ENCODE data around the gene FLRT1.

FLRT1 gene

DNA sequence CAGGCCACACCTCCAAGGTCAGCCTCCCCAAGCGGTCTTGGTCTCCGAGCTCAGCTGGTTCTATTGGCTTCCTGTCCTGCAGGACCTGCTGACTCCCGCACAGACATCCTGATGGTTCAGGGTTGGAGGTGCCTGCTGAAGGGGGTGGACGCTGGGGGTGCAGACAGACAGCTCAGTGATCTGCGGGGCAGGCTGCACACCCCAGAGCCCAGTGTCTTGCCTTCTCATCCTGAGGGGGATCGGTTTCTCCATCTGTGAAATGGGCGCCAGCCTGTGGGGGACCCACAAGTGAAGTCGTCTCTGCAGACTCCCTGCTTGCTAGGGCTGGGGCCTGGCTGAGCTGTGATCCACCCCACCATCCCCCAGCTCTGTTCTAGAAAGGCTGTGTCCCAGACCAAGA lies 13.8 kb downstream of the FLRT1 start:
- no peak for DNase-seq

DNA sequence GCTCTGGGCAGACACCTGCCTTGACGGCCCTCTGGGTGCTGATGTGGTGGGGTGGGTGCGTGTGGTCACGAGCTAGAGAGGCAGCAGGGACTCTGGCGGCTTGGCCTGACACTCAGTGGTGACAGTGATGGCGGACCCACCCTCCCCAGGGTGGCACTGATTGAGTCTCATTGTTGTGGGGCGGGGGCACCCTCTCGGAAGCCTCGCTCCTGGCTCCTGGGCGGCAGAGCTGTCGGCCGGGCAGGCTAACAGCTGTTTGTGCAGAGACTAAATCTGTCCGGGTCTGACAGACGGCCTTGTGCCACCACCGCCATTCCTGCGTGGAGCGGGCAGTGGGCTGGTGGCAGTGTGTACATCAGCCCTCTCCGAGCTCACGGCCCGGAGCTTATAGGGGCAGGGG lies 15.6 kb downstream of the FLRT1 start:
- no peak for DNase-seq

DNA sequence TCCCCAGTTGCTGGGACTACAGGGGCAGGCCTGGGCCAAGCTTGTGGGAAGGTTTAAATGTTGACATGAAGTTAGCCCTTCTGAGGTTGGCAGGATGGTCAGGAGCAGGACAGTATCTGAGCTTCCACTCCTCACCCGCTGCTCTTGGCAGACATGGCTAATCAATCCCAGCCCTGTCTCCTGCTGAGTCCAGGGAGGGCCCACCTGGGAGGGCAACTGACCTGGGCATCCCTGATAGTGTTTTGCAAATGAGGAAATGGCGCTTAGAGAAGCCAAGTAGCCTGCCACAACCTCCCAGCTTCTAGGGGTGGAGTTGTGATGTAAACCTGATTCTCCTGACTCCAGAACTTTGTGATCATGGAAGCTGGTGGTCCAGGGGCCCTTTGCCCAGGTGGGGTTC lies 16.7 kb downstream of the FLRT1 start:
- no peak for DNase-seq

DNA sequence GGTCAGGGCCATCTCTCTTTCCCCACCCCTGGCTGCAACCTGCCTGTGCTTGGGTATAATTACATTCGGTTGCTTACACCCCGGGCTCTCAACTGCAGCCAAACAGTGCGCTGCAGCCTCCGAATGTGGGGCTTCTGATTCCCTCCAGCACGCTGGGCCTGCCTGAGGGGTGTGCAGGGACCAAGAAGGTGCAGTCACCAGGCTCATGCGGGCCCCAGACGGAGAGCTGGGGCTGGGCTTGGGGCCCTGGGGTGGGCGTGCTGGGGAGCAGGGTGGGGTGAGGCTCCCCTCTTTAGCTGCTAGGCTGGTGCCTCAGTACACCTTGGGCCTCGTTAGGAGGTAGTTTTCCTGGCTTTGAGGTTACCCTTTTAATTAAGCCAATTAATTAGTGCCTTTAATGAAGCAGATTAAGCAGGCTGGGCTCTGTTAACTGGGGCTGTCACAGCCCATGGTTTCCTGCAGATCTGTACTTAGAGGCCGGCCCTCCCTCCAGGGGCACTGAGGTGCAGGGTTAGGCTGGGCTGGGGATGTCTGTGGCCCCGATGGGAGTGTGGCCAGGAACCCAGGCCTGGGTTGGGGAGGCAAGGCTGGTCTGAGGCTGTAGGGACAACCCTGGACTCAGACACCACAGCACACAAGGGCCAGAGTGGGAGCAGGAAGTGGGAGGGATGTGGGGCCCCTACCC lies 17.3 kb downstream of the FLRT1 start:
- no peak for DNase-seq

DNA sequence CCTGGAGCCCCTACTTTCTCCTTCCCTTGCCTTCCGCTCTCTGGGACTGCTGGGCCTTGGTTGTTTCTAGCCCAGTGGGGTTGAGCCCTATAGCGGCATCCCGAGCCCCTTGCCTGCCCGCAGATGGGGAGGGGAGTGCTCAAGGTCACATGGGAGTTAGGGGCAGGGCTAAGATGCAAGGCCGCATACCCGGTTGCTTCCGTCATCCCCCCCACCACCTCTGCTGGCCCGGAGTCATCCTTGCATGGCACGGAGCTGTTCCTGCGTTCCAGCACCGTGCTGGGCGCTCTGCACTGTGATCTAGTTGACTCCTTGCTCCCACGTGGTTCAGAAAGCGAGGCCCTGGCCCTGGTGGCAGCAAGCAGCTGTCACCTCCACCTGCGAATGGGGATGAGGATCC lies 18.0 kb downstream of the FLRT1 start:
- DNase-seq = no peak

DNA sequence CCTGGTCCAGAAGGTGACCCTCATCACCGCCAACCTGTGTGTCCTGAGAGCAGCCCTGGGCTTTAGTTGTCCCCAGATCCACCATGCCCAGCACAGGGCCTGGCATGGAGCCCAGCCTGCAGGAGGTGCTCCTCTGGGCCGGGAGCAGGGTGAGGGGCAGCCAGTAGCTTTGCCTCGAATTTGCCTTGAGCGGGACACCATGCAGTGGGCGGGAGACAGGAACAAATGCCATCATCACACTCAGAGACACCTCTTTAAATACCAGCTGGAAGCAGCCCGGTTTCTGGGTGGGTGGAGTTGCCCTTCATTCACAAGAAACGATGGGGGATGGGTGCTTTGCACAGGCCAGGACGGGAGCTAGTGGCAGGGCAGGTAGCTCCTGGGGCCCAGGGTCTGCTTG lies 19.3 kb downstream of the FLRT1 start:
- no peak for DNase-seq

DNA sequence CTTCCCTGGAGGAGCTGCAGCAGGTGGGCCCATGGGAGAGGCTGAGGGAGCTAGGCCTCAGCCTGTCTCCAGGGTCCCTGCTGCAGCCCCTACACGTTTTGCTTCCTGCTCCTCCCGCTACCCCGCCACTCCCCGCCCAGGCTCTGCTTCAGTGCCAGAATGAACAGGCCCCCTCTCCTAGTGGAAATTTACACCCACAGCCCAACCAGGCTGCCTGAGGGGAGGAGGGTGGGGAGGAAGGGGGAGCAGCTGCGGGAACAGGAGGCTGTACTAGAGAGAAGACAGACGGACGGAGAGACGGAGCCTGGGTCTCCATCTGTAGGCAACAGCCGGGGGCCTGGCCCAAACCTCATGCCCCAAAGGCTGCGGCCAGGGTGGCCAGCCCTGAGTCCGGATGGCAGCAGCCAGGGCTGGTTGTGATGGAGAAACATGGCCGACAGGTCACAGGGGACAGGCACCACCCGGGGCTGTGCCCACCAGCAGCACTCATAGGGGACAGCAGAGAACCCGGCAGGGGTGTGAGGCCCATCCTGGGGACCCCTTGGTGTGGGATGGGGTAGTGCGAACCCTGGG lies 20.6 kb downstream of the FLRT1 start:
- DNase-seq = no peak

DNA sequence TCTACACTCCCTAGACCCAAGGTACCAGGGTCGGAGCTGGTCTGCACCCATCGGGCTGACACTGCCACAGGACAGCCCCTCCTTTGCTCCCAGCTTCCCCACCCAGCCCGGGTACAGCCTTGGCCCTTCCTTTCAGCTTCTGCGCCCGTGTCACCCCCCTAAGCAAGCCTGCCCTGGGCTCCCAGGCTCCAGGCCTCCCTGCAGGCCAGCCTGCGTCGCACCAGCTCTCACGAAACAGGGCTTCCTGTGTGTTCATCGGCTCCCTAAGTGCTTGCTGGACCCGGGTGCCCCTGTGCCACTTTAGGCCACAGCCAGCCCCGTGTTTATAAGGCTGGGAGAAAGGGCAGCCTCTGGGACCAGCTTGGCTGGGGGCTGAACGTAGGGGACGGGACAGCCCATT lies 21.1 kb downstream of the FLRT1 start:
- DNase-seq = no peak

DNA sequence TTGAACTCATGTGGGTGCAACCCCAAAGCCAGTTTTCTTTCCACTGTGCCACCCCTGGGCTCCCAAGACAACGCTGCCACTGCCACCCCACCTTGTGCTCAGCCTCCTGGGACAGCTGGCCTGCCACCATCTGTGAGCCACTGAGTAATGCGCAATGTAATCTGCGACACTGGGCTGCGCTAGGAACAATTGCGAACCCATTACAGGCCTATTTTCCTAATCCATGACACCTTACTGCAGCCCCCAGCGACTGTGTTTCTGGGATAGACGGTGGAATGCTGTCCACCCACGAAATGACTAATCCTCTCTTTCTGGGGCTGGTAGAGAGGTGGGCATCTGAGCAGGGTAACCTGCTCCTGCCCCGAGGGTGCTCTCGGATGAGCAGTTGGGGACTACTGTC lies 22.2 kb downstream of the FLRT1 start:
- no peak for DNase-seq

DNA sequence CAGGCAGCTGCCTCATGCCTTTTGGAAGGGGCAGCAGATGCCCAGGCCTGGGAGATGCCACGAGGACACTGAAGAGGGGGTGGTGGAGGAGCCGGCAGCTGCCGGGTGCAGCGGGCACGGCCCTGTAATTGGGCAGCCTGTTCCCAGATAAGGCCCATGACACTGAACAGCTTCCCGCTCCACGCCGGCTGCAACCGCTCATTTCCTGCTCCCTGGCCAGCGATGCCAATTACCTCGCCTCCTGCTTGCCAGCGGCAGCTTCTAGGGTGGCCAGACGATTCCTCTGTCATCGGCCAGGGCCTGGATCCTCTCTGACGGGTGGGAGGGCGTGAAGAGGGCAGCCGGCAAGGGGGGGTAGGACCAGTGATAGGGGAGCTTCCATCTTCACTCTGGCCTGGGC lies 22.8 kb downstream of the FLRT1 start:
- DNase-seq = no peak

DNA sequence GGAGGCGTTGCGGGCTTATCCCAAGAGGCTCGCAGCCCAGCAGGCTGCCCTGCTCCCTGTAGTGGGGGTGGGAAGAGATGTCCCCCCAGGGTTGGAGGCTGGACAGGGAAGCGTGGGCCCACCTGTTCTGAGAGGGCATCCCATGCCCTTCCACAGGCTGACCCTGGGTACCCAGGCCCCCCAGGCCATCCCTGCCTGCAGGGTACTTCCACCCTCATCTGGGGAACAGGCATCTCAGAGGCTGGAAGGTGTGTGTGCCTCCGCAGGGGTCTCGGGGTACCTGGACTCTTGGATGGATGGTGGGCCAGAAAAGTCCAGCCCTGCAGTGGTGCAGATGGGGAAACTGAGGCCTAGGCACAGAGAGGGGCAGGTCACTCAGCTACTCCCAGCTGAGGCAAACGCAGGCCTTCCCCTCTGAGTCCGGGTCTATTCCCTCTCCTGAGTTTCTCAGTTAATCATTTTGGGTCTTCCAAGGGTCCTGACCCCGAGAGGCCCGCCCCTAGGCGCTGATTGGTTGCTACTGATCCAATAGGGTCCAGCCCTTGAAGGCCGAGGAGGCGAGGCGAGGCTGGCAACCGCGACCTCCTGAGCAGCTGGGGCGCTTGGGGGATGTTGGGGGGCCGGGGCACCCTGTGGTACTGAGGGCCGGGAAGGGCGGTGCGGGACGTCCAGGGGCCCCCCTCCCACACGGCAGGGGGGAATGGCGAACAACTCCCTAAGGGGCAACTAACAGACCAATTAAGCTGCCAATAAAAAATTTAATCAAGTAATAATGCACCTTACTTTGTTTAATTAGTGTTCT lies 23.8 kb downstream of the FLRT1 start:
- DNase-seq = no peak

DNA sequence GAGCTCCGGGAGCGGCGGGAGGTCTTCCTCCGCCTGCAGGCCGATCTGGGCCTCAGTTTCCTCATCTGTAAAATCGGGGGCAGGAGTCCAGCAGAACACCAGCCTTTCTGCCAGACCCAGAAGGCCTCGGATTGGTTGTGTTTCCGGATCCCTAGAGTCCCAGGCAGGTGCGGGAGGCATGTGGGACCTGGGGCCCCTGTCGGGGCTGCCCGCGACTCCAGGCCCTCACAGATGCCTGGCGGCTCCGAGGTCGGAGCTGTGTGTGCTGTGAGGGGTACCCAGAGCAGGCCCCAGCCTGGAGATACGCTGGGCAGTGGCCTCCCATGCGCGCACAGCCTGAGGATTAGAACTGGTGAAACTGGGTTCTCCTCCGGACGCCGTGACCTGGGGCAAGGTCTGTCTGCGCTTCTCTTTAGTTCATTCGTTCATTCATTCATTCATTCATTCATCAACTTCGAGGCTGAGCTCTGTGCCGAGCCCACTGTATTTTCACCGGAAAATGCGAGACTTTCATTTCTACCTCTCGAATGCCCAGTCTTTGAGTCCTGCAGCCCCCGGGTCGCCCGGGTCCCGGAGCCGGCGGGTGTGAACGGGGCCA lies 24.6 kb downstream of the FLRT1 start:
- no peak for DNase-seq

DNA sequence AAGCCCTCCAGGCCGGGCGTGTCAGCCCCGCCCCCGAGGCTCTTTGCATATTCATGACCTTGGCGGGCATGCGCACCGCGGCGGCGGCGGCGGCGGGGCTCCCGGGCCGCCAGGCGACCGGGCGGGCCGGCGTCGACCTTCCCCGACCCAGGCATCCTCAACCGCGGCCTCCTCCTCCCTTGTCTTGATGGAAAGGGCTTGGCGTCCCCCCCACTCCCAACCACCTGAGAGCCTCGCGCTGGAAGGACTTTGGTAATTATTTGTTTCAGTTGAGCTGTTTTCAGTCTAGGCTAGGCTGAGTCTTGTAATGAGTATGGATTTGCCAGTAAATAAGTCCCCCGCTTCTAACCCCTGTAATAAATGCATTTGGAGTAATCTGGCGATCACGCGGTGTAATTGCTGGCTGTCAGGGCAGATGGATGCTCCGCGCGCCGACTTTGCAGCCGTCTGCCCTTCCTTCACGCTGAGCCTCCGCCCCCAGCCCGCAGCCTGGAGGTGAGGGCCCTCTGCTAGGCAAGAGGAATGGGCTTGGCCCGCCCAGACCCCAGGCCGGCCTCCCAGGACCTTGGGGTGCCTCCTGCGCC lies 25.2 kb downstream of the FLRT1 start:
- no peak for DNase-seq

DNA sequence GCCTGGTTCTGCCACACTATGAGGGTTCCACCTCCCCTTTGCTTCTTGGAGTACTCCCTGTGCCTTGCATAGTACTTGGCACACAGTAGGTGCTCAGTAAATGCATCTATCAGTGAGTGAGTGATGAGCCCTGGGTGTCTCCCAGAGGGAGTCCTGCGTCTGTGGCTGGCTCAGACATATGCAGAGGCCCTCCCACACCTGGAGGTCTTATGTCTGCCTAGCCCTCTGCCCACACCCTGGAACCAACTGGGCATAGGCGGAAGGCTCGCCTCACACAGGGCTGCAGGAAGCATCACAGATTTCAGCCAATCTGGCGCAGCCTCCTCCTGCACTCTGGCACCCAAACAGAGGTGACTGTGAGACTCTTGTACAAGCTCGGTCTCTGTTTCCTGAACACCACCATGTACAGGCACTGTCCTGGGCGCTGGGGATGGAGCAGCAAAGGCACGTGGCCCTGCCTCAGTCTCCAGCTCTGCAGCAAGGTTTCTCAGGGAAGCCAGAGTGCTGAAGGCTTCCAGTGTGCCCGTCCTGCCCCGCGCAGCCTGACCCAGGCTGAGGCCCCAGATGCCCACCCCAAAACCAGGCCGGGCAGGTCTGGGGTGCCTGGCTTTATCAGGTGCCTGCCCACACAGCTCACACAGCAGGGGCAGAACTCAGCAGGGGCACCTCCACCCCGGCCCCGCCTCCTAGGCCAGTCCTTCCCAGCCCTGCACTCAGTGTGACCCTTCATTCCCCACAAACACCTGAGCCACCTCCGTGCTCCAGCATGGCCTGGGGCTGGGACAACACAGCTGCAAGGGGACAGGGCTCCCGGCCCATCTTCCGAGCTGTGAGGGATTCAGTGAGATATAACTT lies 26.7 kb downstream of the FLRT1 start:
- no peak for DNase-seq

DNA sequence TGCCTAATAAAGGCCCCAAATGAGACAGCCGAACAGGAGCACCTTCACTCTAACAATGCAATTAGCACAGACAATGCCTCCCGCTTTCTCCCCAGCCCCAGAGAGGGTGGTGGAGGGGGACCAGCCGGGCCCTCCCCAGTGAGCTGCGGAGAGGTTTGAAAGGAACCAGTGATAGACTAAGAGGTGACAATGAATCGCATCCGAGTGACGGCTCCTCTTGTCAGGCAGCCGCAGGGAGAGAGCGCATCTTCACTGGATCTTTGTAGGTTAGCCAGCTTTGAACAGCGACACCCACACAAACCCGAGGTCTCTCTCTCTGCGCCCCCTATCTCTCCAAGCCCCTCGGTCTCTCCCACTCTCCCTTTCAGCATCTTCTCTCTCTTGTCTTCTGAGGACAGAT lies 28.0 kb downstream of the FLRT1 start:
- no peak for DNase-seq

DNA sequence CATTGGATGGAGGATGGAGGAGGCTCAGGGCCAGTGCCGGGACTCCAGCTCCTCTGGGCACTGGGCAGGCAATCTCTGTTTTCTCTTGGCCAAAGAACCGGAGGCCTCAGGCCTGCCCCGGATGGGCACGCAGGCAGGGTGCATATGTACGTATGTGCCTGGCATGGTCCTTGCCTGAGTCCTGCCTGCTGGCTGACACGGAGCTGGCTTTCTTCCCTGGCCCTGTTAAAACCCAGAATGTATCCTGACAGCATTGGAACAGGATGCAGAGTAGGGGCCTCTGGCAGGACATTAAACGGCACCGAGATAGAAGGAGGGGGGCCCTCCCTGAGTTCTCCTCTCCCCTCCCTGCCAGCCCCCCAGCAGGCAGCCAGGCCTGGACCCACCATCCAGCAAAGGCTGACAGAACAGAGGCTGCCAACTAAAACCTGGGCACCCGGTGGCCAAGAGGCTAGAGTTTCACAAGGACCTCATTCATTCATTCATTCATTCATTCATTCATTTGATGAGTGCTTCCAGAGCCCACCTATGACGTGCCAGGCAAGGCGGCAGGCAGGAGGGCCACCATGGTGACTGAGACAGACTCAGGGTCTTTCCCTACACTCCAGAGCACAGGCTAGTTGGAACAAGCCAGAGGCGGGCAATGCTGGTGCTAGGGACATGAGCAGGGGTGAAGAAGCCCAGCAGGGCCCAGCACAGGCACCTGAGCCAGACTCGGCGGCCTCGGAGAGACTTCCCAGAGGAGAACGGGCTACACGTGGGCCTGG lies 28.8 kb downstream of the FLRT1 start:
- DNase-seq = no peak

DNA sequence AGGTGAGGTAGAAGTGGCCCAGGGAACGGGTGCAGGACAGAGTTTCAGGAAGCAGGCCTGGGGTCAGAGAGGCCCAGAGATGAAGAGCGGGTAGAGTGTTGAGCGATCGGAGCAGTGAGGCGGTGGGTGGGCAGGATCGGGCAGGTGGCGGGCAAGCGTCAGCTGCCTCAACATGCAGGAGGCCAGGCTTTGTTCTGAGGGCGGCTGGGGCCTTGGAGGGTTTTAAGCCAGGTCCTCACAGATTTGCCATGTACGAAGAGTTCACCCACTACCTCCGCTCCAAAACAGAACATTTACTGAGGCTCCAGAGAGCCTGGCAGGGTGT lies 29.4 kb downstream of the FLRT1 start:
- DNase-seq = no peak

DNA sequence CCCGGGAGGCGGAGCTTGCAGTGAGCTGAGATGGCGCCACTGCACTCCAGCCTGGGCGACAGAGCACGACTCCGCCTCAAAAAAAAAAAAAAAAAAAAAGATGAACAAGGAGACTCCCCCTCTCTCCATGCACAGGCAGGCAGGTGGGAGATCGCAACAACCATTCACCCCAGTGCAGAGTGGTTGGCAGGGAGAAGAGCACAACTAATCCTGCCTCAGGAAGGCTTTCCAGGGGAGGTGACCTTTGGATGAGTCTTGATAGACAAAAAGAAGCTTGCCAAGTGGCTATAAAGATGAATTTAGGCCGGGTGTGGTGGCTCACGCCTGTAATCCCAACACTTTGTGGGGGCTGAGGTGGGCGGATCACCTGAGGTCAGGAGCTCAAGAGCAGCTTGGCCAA lies 30.0 kb downstream of the FLRT1 start:
- DNase-seq = no peak

DNA sequence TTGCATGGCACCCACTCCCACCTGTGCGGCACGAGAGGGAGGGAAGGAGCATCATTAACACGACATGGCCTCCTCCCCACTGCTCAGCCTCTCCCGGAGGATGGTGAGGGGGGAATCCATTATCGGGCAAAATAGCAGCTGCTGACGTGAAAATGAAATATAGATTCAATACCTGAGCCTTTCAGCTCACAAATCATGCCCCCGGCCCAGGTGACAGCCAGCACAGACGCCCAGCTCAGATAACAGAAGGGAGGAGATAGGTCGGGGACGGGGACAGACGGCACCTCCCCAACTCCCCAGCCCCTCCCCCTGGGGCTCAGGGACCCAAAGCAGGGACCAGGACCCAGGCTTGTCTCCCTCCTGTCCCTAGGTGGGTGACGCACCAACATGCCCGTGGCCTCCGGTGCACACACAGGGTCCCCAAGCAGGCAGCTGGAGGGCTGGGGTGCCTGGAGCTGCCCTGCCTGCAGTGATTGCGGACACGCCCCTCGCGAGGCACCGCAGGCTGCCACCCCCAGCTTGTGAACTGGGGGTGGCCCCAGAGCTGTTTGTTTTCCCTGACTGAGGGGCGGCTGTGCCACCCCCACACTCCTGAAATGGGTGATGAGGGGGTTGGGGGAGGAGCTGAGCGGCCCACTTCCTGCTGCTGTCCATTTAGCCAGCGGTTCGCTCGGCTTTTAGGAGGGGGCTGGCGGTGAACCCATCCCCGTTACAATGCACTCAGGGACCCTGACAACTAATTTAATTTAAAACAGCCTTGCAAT lies 31.7 kb downstream of the FLRT1 start:
- no peak for DNase-seq

DNA sequence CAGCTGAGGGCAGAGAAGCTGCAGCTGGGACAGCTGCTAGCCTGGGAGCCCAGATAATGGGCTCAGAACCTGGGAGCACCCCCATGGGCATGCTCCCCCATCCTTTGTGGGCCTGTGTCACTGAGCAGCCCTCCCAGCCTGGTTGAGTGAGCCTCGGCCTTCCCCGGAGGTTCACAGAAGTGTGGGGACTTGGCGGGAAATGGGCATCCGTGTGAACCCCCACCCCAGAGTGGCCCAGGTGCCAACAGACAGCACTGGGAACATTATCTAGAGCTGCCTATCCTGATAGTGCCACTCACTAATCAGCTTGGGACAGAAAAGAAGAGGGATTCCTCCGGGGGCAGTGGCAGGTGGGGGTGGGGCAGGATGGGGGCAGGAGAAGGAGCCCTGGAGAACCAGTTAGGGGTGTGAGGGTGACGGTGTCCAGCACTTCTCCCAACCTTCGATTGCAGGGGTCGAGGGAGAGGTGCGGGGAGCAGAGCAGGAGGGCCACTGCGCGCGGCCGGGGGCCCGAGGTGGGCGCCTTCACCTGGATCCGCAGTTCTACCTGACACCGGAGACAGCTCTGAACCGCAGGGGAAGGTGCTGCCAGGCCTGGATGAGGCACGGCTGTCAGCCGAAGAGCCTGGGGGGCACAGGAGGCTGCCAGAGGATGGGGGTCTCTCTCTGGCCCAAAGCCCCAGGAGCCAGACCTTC lies 33.1 kb downstream of the FLRT1 start:
- no peak for DNase-seq
